Hepatocyte (in vitro differentiated cells): ENCODE results near the gene NR2C2AP. TPM values are rescaled to one million over a fixed set of nuclear protein-coding genes. Genes with fewer than 3 reads are reported as not detected.

Source experiments
- DNase-seq: peaks from one replicate; pipeline ENCODE4 v3.0.0-alpha.2; 2016; ENCODE audit warnings: low spot score
- H2AFZ ChIP-seq: fragments of 200-600 bp; sonication (generic); 2 replicates; pipeline ENCODE4 v1.6.0; 2016; ENCODE audit warnings: antibody characterized with exemption, mild to moderate bottlenecking
- H3K27ac ChIP-seq: fragments of 200-600 bp; sonication (generic); 2 replicates; pipeline ENCODE4 v1.5.1; 2016; ENCODE audit warnings: mild to moderate bottlenecking
- H3K27me3 ChIP-seq: fragments of 200-600 bp; sonication (generic); 2 replicates; pipeline ENCODE4 v1.6.1; 2016
- H3K36me3 ChIP-seq: fragments of 200-600 bp; sonication (generic); replicated peaks from 2 replicates; pipeline ENCODE4 v1.5.1; 2016; ENCODE audit warnings: low read depth; ENCODE audit not compliant: insufficient read depth
- H3K4me1 ChIP-seq: fragments of 200-600 bp; sonication (generic); 2 replicates; pipeline ENCODE4 v1.5.1; 2016; ENCODE audit warnings: mild to moderate bottlenecking, moderate library complexity; ENCODE audit not compliant: insufficient read depth
- H3K4me2 ChIP-seq: fragments of 200-600 bp; sonication (generic); 2 replicates; pipeline ENCODE4 v1.6.0; 2016
- H3K4me3 ChIP-seq: fragments of 200-600 bp; sonication (generic); 2 replicates; pipeline ENCODE4 v1.5.1; 2016; ENCODE audit warnings: mild to moderate bottlenecking
- H3K79me2 ChIP-seq: fragments of 200-600 bp; sonication (generic); 2 replicates; pipeline ENCODE4 v1.6.0; 2017; ENCODE audit warnings: mild to moderate bottlenecking
- H3K9me2 ChIP-seq: fragments of 200-600 bp; sonication (generic); replicated peaks from 2 replicates; pipeline ENCODE4 v1.6.0; 2017; ENCODE audit warnings: mild to moderate bottlenecking; ENCODE audit not compliant: insufficient read depth
- H3K9me3 ChIP-seq: fragments of 200-600 bp; sonication (generic); 2 replicates; pipeline ENCODE4 v1.5.1; 2016; ENCODE audit warnings: low read depth, mild to moderate bottlenecking
- H4K20me1 ChIP-seq: fragments of 200-600 bp; sonication (generic); 2 replicates; pipeline ENCODE4 v1.6.0; 2016; ENCODE audit warnings: mild to moderate bottlenecking; ENCODE audit not compliant: insufficient read depth, poor library complexity, severe bottlenecking
- EZH2 ChIP-seq: fragments of 200-600 bp; sonication (generic); IDR thresholded peaks from 2 replicates; pipeline ENCODE4 v1.6.1; 2016; ENCODE audit warnings: antibody characterized with exemption, mild to moderate bottlenecking, borderline replicate concordance
- EZH2phosphoT487 ChIP-seq: fragments of 200-600 bp; sonication (generic); IDR thresholded peaks from one replicate; pipeline ENCODE4 v1.6.1; 2018; ENCODE audit warnings: antibody characterized with exemption, mild to moderate bottlenecking, low read depth, moderate library complexity; ENCODE audit not compliant: unreplicated experiment, severe bottlenecking
- WGBS: methylation state at CpG from one replicate; pipeline ENCODE4 v1.1.6; 2016; ENCODE audit warnings: low lambda C conversion rate; ENCODE audit errors: missing lambda C conversion rate; 5-methylcytosine and 5-hydroxymethylcytosine counted together
- polyA plus RNA-seq: library from polyadenylated mRNA; unstranded; fragments of >200 nt; fragmentation: Nextera tagmentation; extraction: Ambion mirVana; gene quantifications from 2 replicates; pipeline ENCODE4 v1.2.1, GENCODE V29; 2016
- total RNA-seq: library from RNA; depleted of rRNA; stranded (reverse); fragments of >200 nt; gene quantifications from 2 replicates; pipeline ENCODE4 v1.2.3, GENCODE V29; 2014
- TF ChIP-seq, protein P1 (sequence below): fragments of 200-600 bp; sonication (generic); IDR thresholded peaks from 2 replicates; pipeline ENCODE4 v1.5.1; 2016; ENCODE audit warnings: antibody characterized with exemption, mild to moderate bottlenecking; ENCODE audit not compliant: poor library complexity

NR2C2AP gene
- total and polyA plus RNA-seq, 2 experiments from 2014 or later = 5.2 to 9.0 TPM

DNA sequence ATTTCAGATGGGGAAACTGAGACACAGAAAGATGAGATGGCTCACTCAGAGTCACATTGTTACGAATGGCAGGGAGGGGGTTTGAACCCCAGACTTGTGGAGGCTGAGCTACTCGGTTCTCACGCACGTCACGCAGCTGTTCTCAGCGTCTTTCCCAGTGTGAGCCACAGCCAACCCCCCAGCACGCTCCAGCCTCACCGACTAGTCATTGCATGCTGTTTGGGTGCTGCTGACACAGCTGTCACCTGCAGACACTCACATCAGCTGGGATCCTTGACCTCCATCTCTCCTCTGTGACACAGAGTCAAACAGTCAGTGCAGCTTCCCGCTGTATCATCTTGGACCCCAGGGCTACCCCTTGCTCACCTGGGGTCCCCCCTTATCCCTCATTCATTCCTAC lies 6.2 kb upstream of the NR2C2AP start:
- Histone ChIP-seq H3K27ac (no peak overlapping the region), H3K36me3 (no peaks in the 10 kb centered on the region), H3K4me2 (no peak overlapping the region), H3K4me1 (no peaks in the 10 kb centered on the region), H3K27me3 (peaks cover 47% of the 10 kb centered on the region), H3K9me3 (no peaks in the 10 kb centered on the region), H3K4me3 (no peak overlapping the region), H4K20me1 (no peaks in the 10 kb centered on the region), H3K79me2 (no peaks in the 10 kb centered on the region), H2AFZ (no peak overlapping the region), H3K9me2 (no peaks in the 10 kb centered on the region)
- no peak for DNase-seq
- TF ChIP-seq EZH2 (no peak), EZH2phosphoT487 (no peak)
- TF ChIP-seq, protein P1, sequence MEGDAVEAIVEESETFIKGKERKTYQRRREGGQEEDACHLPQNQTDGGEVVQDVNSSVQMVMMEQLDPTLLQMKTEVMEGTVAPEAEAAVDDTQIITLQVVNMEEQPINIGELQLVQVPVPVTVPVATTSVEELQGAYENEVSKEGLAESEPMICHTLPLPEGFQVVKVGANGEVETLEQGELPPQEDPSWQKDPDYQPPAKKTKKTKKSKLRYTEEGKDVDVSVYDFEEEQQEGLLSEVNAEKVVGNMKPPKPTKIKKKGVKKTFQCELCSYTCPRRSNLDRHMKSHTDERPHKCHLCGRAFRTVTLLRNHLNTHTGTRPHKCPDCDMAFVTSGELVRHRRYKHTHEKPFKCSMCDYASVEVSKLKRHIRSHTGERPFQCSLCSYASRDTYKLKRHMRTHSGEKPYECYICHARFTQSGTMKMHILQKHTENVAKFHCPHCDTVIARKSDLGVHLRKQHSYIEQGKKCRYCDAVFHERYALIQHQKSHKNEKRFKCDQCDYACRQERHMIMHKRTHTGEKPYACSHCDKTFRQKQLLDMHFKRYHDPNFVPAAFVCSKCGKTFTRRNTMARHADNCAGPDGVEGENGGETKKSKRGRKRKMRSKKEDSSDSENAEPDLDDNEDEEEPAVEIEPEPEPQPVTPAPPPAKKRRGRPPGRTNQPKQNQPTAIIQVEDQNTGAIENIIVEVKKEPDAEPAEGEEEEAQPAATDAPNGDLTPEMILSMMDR = no peak
- WGBS = 65% methylated on average over 9 of the region's 9 CpGs

DNA sequence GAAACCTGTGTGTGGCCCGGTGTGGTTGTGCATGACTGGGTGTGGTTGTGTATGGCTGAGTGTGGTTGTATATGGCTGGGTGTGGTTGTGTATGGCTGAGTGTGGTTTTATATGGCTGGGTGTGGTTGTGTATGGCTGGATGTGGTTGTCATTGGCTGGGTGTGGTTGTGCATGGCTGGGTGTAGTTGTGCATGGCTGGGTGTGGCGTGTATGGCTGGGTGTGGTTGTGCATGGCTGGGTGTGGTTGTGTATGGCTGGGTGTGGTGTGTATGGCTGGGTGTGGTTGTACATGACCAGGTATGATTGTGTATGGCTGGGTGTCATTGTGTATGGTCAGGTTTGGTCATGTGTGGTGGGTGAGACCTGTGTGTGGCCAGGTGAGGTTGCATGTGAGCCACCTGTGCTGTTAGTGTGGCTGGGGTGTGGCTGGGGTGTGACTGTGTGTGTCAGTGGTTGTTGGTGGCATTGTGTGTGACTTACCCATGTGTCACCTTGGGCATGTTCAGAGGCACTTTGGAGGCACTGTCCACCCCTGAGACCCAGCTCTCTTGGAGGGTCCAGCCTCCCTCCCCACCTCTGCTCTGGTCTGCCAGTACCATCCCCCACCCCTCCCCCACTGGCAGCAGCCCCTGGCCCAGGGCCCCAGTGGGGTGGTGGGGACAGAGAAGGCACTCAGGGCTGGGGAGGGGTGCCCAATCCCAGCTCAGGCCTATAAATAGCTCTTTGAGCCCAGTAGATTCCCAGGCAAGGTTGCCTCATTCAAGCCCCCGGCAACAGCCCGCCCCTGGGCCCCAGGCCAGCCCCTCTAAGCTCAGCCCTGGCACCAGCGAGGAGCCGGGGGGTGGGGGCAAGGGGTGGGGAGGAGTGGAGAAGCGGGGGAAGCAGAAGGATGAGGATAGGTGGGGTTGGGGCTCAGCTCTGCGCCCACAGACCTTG lies 4.7 kb upstream of the NR2C2AP start:
- TF ChIP-seq EZH2 (no peak), EZH2phosphoT487 (no peak)
- TF ChIP-seq, protein P1 = no peak
- no peak for DNase-seq

DNA sequence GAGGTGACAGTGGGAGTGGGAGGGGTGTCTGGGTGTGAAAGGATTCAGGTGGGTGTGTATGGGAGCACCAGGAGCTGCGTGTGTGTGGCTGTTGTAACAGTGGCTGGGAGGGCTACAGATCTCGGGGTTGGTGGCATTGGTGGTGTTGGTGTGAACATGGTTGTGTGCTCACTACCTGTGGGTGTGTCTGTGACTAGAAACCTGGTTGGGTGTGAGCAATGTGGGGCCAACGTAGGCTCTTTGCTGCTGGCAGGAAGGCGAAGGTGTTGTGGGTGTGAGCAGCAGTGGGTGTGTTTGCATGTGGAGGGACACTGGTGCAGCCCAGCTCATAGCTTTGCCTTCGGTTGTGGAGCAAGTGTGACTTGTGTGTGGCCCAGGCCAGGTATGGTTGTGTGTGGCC lies 3.7 kb upstream of the NR2C2AP start:
- Histone ChIP-seq H3K27me3 (peaks cover 23% of the 10 kb centered on the region), H3K9me3 (no peaks in the 10 kb centered on the region), H3K9me2 (no peaks in the 10 kb centered on the region), H3K27ac (no peak overlapping the region), H3K79me2 (peaks cover 2% of the 10 kb centered on the region), H3K4me2 (no peak overlapping the region), H4K20me1 (no peaks in the 10 kb centered on the region), H3K4me1 (no peaks in the 10 kb centered on the region), H3K36me3 (no peaks in the 10 kb centered on the region), H3K4me3 (no peak overlapping the region), H2AFZ (no peak overlapping the region)
- WGBS = 75% methylated on average over 5 of the region's 5 CpGs
- TF ChIP-seq, protein P1 = no peak
- TF ChIP-seq EZH2 = no peak
- no peak for TF ChIP-seq EZH2phosphoT487
- DNase-seq = no peak

More for the DNA sequence above, 4.7 kb upstream of the NR2C2AP start:
- no peak overlapping the region for H3K4me3 ChIP-seq
- no peaks in the 10 kb centered on the region for H3K9me3 ChIP-seq
- peaks cover 33% of the 10 kb centered on the region for H3K27me3 ChIP-seq
- no peak overlapping the region for H3K4me2 ChIP-seq
- H3K79me2 ChIP-seq = no peaks in the 10 kb centered on the region
- no peak overlapping the region for H2AFZ ChIP-seq
- H3K9me2 ChIP-seq = no peaks in the 10 kb centered on the region
- H4K20me1 ChIP-seq = no peaks in the 10 kb centered on the region
- no peak overlapping the region for H3K27ac ChIP-seq
- 100% methylated on average over 3 of the region's 8 CpGs for WGBS
- no peaks in the 10 kb centered on the region for H3K36me3 ChIP-seq
- H3K4me1 ChIP-seq = no peaks in the 10 kb centered on the region
